Kidney (tissue), 14 donors: ENCODE measurements around the gene CYP8B1. TPM values are rescaled to one million over a fixed set of nuclear protein-coding genes. Genes with fewer than 3 reads are reported as not detected.

ENCODE experiments used
- DNase-seq, 5 donors: peaks; one replicate each; pipeline ENCODE4 v3.0.0-alpha.2; 2013 to 2020
- FAIRE-seq: peaks from 2 replicates; lab custom pipeline; 2012; peaks lifted over from hg19 to GRCh38; lab: Jason Lieb, UNC
- H3K27ac ChIP-seq, 2 donors: one replicate each; pipeline ENCODE4 v1.7.0; 2013; ENCODE audit warnings: low read depth in 2 of 2, low read length in 2 of 2, inconsistent platforms in 1 of 2
- H3K27me3 ChIP-seq: one replicate; pipeline ENCODE4 v1.7.1; 2013; ENCODE audit warnings: low read length, inconsistent platforms; ENCODE audit not compliant: control insufficient read depth, insufficient read depth
- H3K36me3 ChIP-seq, 3 donors: one replicate each; pipeline versions ENCODE4 v1.7.0 to v1.7.1; 2013; ENCODE audit warnings: low read length in 3 of 3, control low read depth in 1 of 3, inconsistent platforms in 1 of 3; ENCODE audit not compliant: insufficient read depth in 3 of 3, control insufficient read depth in 2 of 3
- H3K4me1 ChIP-seq, 3 donors: one replicate each; pipeline versions ENCODE4 v1.7.0 to v1.7.1; 2013; ENCODE audit warnings: low read length in 3 of 3, inconsistent platforms in 1 of 3, low read depth in 1 of 3; ENCODE audit not compliant: control insufficient read depth in 2 of 3, insufficient read depth in 2 of 3
- H3K4me3 ChIP-seq, 3 donors: one replicate each; pipeline versions ENCODE4 v1.7.0 to v1.8.1; 2013; ENCODE audit warnings: low read length in 3 of 3, control low read depth in 1 of 3, inconsistent platforms in 1 of 3
- H3K9ac ChIP-seq, 3 donors: one replicate each; pipeline versions ENCODE4 v1.7.0 to v1.7.1; 2013; ENCODE audit warnings: low read length in 3 of 3, control low read depth in 1 of 3, inconsistent platforms in 1 of 3
- H3K9me3 ChIP-seq, 3 donors: one replicate each; pipeline versions ENCODE4 v1.7.0 to v1.7.1; 2013; ENCODE audit warnings: low read length in 3 of 3, control low read depth in 1 of 3, inconsistent platforms in 1 of 3; ENCODE audit not compliant: control insufficient read depth in 2 of 3, insufficient read depth in 1 of 3
- CTCF ChIP-seq: IDR thresholded peaks from 3 replicates; pipeline ENCODE4 v1.5.1; 2012; ENCODE audit warnings: mild to moderate bottlenecking, moderate library complexity, borderline replicate concordance; ENCODE audit not compliant: insufficient read depth; ENCODE audit errors: extremely low read depth
- intact Hi-C: fragments of 100-400 bp; cut with DNase I; formaldehyde crosslinking; loops from one replicate; pipeline ENCODE4 v1.11.1; 2022
- polyA plus RNA-seq: library from polyadenylated mRNA; stranded (reverse); fragments of 350-450 nt; fragmentation: Illumina TruSeq; extraction: RNeasy Lipid Tissue Mini Kit (QIAGEN cat#74804); gene quantifications from one replicate; pipeline ENCODE4 v1.2.3, GENCODE V29; 2014; ENCODE audit warnings: low read depth, low replicate concordance; ENCODE audit not compliant: insufficient read depth
- total RNA-seq: library from RNA; stranded (reverse); fragmentation: NEBNext Ultra II Directional; extraction: Animal tissue kit (Norgen Biotek cat#: 25700); gene quantifications from one replicate; pipeline ENCODE4 v1.2.1, GENCODE V29; 2021
- donor health status: control.
- donor health status: control.
- donor health status: control.
- donor health status: control.
- donor health status: control.
- donor health status: DM: yes; HTN: yes; CAD: no.
- donor health status: Normal renal cell carcinoma (clear cell type).

CYP8B1 gene
- total and polyA plus RNA-seq, 2 donors from 2014 or later, result 4.3 to 10.4 TPM

- no peaks in the 10 kb centered on the region for H3K27me3 ChIP-seq
- no peaks in the 10 kb centered on the region for H3K9me3 ChIP-seq
- peak; percentile 91 to 95 (median 92) for DNase-seq
- peak; percentile 95 for TF ChIP-seq CTCF
- H3K4me1 ChIP-seq, result peaks cover 0 to 22% (median 22%) of the 10 kb centered on the region in 3 donors
- no peaks in the 10 kb centered on the region for H3K36me3 ChIP-seq
- H3K4me3 ChIP-seq, result peak overlapping the region; percentile 49 to 77 (median 61)
- H3K9ac ChIP-seq, result peak overlapping the region; percentile 45 to 78 (median 63)
- intact Hi-C loops, result no loop called here
- no peak for FAIRE-seq
- H3K27ac ChIP-seq, result peak overlapping the region; percentile 41 to 48
These were observed 5.1 kb upstream of the CYP8B1 start for GRCh38 chr3:42880601-42881451.

DNA sequence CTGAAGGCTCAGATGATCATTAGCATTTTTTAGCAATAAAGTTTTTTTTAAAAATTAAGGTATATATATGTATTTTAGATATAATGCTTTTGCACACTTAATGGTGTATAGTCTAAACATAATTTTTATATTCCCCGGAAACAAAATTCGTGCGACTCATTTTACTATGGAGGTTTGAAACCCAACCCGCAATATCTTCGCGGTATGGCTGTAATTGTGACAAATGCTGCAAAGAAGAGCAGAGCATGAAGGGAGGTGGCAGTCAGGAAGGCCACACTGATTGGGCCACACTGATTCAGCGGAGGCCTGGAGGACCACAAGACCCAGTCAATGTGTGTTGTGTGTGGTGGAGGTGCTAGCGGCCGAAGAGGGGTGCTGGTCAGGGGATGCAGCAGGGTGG is 4.5 kb upstream of the CYP8B1 start:
- peak overlapping the region in 1 of 2 donors; percentile 41 for H3K27ac ChIP-seq

DNA sequence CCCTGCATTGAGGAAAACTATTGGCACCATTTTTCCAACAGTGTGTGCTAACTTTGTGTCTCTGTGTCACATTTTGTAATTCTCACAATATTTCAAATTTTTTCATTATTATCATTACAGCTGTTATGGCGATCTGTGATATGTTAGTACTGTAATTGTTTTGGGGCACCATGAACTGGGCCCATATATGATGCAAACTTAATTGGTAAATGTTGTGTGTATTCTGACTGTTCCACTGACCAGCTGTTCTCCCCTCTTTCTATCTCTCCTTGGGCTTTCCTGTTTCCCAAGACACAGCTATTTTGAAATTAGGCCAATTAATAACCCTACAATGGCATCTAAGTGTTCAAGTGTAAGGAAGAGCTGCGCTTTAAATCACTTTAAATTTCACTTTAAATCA is 2.2 kb upstream of the CYP8B1 start:
- Histone ChIP-seq H3K9ac (no peak overlapping the region), H3K27ac (no peak overlapping the region), H3K4me3 (no peak overlapping the region), H3K9me3 (no peaks in the 10 kb centered on the region), H3K27me3 (no peaks in the 10 kb centered on the region), H3K4me1 (peaks cover 0 to 30% (median 24%) of the 10 kb centered on the region in 3 donors), H3K36me3 (no peaks in the 10 kb centered on the region)
- no peak for TF ChIP-seq CTCF
- DNase-seq (no peak), FAIRE-seq (no peak)
- intact Hi-C loops, result no loop called here

More for the DNA sequence above, 4.5 kb upstream of the CYP8B1 start:
- DNase-seq (no peak), FAIRE-seq (no peak)
- Histone ChIP-seq H3K27me3 (no peaks in the 10 kb centered on the region), H3K4me3 (peak overlapping the region in 2 of 3 donors; percentile 49 to 77), H3K9me3 (no peaks in the 10 kb centered on the region), H3K36me3 (no peaks in the 10 kb centered on the region), H3K4me1 (peaks cover 0 to 23% (median 23%) of the 10 kb centered on the region in 3 donors), H3K9ac (peak overlapping the region in 1 of 3 donors; percentile 78)
- no peak for TF ChIP-seq CTCF
- intact Hi-C loops, result no loop called here
